ENCODE results near the gene CHST14. TPM values are rescaled to one million over a fixed set of nuclear protein-coding genes. Genes with fewer than 3 reads are reported as not detected.

CHST14 gene
- total and polyA plus RNA-seq, 2 of the 8 experiments (the other 6 are each of a cell fraction or from before 2014, with no cell fraction given) = 13.4 to 20.3 TPM

DNA sequence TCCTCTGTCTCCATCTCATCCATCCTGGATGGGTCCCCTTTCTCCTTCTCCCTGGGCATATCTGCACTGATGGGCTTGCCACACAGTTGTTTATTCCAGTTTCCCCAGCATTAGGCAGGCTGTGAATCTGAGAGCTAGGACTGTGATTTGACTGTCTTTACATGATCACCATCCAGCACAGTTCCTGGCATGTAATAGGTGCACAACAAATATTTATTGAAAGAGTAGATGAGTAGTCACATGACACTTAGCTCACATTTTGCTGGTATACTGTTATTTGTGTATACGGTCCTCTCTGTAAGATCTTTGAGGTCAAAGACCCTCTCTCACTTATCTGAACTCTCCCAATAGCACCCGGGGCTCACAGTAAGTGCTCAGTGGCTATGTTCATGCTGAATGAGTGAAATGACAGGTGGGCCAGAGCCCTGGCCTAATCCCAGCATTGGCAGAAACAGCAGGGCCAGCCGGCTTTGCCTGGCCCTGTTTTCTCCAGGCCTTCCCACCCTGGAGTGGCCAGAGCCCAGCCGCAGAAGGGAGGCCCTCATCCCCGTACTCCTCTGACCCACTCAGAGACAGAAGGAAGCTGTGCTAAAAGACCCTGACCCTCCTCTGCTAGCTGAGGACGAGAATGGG lies 46.2 kb upstream of the CHST14 start:
- Histone ChIP-seq H2BK5ac (ENCODE audit: low read depth, low read length) (no peak overlapping the region; the same call in 1 of the 2 replicates), H2BK12ac (ENCODE audit: low read depth, low read length) (no peak overlapping the region), H3K14ac (ENCODE audit: insufficient read length) (no peak overlapping the region), H3K4me3 (ENCODE audit: extremely low read depth in 1 of 4, insufficient read depth in 2 of 4, low read depth in 3 of 4, low read length in 4 of 4) (no peak overlapping the region), H3K9me3 (ENCODE audit: insufficient read depth in 2 of 2, low read depth in 1 of 2, low read length in 1 of 2) (no peaks in the 10 kb centered on the region), H3K36me3 (ENCODE audit: control insufficient read depth in 2 of 4, insufficient read depth in 4 of 4, low read length in 3 of 4) (no peaks in the 10 kb centered on the region), H2BK120ac (replicated peaks; ENCODE audit: low read depth, low read length) (no peak overlapping the region), H3K56ac (replicated peaks; ENCODE audit: insufficient read length, low read depth, low read length) (no peak overlapping the region), H2BK15ac (ENCODE audit: low read length) (no peak overlapping the region), H2AFZ (ENCODE audit: low read length) (no peak overlapping the region), H3K4me1 (replicated peaks in 1 of 4; ENCODE audit: control insufficient read depth in 3 of 4, insufficient read depth in 4 of 4, low read length in 3 of 4) (peaks cover 0 to 11% (median 6%) of the 10 kb centered on the region in 4 experiments; a peak in 6 of 7 replicates), H2AK5ac (ENCODE audit: low read depth, low read length) (no peak overlapping the region), H3K4ac (replicated peaks; ENCODE audit: insufficient read length, low read depth, low read length) (no peak overlapping the region), H3K79me2 (ENCODE audit: control insufficient read depth in 1 of 2, insufficient read depth in 2 of 2, low read length in 2 of 2) (no peaks in the 10 kb centered on the region), H3K27me3 (replicated peaks in 1 of 4; ENCODE audit: control insufficient read depth in 3 of 4, extremely low read depth in 1 of 4, insufficient read depth in 3 of 4, low read length in 3 of 4) (peaks cover 0 to 2% (median 0%) of the 10 kb centered on the region in 4 experiments; a peak in 1 of 7 replicates), H3K79me1 (ENCODE audit: low read depth, low read length) (no peaks in the 10 kb centered on the region), H3K18ac (ENCODE audit: extremely low read depth, low read length) (no peak overlapping the region), H4K91ac (replicated peaks; ENCODE audit: insufficient read length, low read length) (no peak overlapping the region), H3K23me2 (ENCODE audit: low read depth, low read length) (no peaks in the 10 kb centered on the region), H3K23ac (ENCODE audit: insufficient read length) (no peak overlapping the region), H4K5ac (ENCODE audit: insufficient read length, low read depth, low read length) (no peak overlapping the region), H4K8ac (ENCODE audit: extremely low read depth, insufficient read depth, low read length) (no peak overlapping the region), H3K4me2 (ENCODE audit: insufficient read depth in 1 of 2, low read depth in 2 of 2, low read length in 2 of 2) (no peak overlapping the region), H2BK20ac (ENCODE audit: low read length) (no peak overlapping the region), H3K27ac (ENCODE audit: low read depth, low read length) (no peak overlapping the region), H3K9ac (replicated peaks in 1 of 4; ENCODE audit: extremely low read depth in 1 of 4, low read depth in 3 of 4, low read length in 3 of 4) (no peak overlapping the region), H4K20me1 (replicated peaks in 1 of 2; ENCODE audit: control insufficient read depth in 1 of 2, insufficient read depth in 2 of 2, low read length in 2 of 2) (peaks cover 0 to 4% of the 10 kb centered on the region in 2 experiments)
- no peak for TF ChIP-seq RBBP5 (IDR thresholded peaks at IDR 0.05; ENCODE audit: borderline replicate concordance, low read depth, low read length)
- WGBS, 2 experiments (ENCODE audit: extremely low coverage in 1 of 2, insufficient coverage in 1 of 2, insufficient read length in 1 of 2, insufficient replicate concordance in 2 of 2, low coverage in 1 of 2, low lambda C conversion rate in 2 of 2, missing lambda C conversion rate in 1 of 2) = 88% methylated on average over 6 of the region's 6 CpGs; no CpG with 5 or more reads in 1 of the 2 experiments
- POLR2A ChIA-PET (ENCODE audit: partially characterized antibody) = interaction anchor here (0.8 to 2.8 kb wide), 6 partner anchors 10 to 145 kb away, joined by 3 to 10 read pairs (median 4); partner anchors contain the start of gene KNSTRN
- no peak for DNase-seq (ENCODE audit: low read depth in 1 of 2, low spot score in 2 of 2)
- CTCF ChIA-PET (ENCODE audit: partially characterized antibody) = interaction anchor here (0.8 to 16.2 kb wide), 11 partner anchors 10 to 207 kb away, joined by 3 to 184 read pairs (median 4); partner anchors contain the start of gene CCDC9B
- FAIRE-seq = no peak
